Right atrium auricular region (tissue), 2 donors: ENCODE results near the gene RTN4RL2. TPM values are rescaled to one million over a fixed set of nuclear protein-coding genes. Genes with fewer than 3 reads are reported as not detected.

Source experiments
- DNase-seq: peaks from one replicate; pipeline ENCODE4 v3.0.0-alpha.2; 2019; ENCODE audit warnings: low spot score
- H3K27ac ChIP-seq, 2 donors: fragments of 200-600 bp; sonication (generic); 1 replicate in 1 of 2; 2 replicates in 1 of 2; pipeline ENCODE4 v1.5.1; 2016 to 2019
- H3K27me3 ChIP-seq, 2 donors: fragments of 200-600 bp; sonication (generic); one replicate each; pipeline versions ENCODE4 v1.5.1 to v1.6.0; 2017 to 2019
- H3K36me3 ChIP-seq: fragments of 200-600 bp; sonication (generic); one replicate; pipeline ENCODE4 v1.5.1; 2016
- H3K4me1 ChIP-seq, 2 donors: fragments of 200-600 bp; sonication (generic); one replicate each; pipeline versions ENCODE4 v1.5.1 to v1.6.0; 2017 to 2019
- H3K4me3 ChIP-seq, 2 donors: fragments of 200-600 bp; sonication (generic); 1 replicate in 1 of 2; 2 replicates in 1 of 2; pipeline ENCODE4 v1.5.1; 2017 to 2019; ENCODE audit warnings: mild to moderate bottlenecking in 1 of 2, moderate library complexity in 1 of 2
- H3K9me3 ChIP-seq, 2 donors: fragments of 200-600 bp; sonication (generic); one replicate each; pipeline ENCODE4 v1.5.1; 2019
- total RNA-seq, 2 donors: library from RNA; depleted of rRNA; stranded (reverse); fragments of >200 nt; gene quantifications; one replicate each; pipeline ENCODE4 v1.1.0, GENCODE V29; 2016
- TF ChIP-seq, protein P1 (sequence below), 2 donors: fragments of 200-600 bp; sonication (generic); IDR thresholded peaks; one replicate each; pipeline ENCODE4 v1.5.1; 2019; ENCODE audit warnings: antibody characterized with exemption in 2 of 2

Gene RTN4RL2
- total RNA-seq, 2 donors from 2014 or later: 0.94 to 1.3 TPM

DNA sequence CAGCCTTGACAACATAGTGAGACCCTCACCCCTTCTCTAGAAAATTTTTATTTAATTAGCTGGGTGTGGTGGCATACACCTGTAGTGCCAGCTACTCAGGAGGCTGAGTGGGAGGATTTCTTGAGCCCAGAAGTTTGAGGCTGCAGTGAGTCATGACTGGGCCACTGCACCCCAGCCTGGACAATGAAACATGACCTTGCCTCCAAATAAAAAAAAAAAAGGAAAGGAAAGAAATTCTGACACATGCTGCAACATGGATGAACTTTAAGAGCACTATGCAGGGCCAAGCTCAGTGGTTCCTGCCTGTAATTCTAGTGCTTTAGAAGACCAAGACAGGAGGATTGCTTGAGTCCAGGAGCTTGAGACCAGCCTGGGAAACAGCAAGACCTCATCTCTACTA lies 42.2 kb upstream of the RTN4RL2 start:
- H3K9me3 ChIP-seq: no peaks in the 10 kb centered on the region

DNA sequence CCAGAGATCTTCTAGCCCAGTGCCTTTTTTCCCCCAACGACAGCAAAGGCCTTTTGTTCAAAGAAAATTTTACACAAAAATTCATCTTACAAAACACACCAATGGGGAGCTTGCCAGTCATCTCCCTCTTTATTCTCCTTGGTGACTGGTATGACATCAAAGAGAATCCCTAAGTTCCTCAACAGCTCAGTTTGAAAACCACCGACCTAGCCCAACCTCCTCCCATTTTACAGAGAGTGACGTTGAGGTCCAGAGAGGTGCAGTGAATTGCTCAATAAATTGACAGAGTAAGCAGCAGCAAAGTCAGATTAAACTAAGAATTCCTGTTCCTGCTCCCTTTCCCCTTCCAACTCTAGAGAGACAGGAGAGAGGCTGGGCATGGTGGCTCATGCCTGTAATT lies 41.2 kb upstream of the RTN4RL2 start:
- Histone ChIP-seq H3K27ac (no peak overlapping the region), H3K4me3 (no peak overlapping the region), H3K9me3 (no peaks in the 10 kb centered on the region), H3K4me1 (peaks cover 0 to 16% of the 10 kb centered on the region in 2 donors), H3K27me3 (no peaks in the 10 kb centered on the region), H3K36me3 (peaks cover 63% of the 10 kb centered on the region)
- TF ChIP-seq, protein P1, sequence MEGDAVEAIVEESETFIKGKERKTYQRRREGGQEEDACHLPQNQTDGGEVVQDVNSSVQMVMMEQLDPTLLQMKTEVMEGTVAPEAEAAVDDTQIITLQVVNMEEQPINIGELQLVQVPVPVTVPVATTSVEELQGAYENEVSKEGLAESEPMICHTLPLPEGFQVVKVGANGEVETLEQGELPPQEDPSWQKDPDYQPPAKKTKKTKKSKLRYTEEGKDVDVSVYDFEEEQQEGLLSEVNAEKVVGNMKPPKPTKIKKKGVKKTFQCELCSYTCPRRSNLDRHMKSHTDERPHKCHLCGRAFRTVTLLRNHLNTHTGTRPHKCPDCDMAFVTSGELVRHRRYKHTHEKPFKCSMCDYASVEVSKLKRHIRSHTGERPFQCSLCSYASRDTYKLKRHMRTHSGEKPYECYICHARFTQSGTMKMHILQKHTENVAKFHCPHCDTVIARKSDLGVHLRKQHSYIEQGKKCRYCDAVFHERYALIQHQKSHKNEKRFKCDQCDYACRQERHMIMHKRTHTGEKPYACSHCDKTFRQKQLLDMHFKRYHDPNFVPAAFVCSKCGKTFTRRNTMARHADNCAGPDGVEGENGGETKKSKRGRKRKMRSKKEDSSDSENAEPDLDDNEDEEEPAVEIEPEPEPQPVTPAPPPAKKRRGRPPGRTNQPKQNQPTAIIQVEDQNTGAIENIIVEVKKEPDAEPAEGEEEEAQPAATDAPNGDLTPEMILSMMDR (IDR thresholded peaks at IDR 0.05): no peak
- no peak for DNase-seq

More for the DNA sequence above, 42.2 kb upstream of the RTN4RL2 start:
- Histone ChIP-seq H3K4me3 (no peak overlapping the region), H3K4me1 (peaks cover 0 to 11% of the 10 kb centered on the region in 2 donors), H3K36me3 (peaks cover 65% of the 10 kb centered on the region), H3K27ac (no peak overlapping the region), H3K27me3 (no peaks in the 10 kb centered on the region)
- no peak for DNase-seq
- TF ChIP-seq, protein P1 (IDR thresholded peaks at IDR 0.05): no peak

DNA sequence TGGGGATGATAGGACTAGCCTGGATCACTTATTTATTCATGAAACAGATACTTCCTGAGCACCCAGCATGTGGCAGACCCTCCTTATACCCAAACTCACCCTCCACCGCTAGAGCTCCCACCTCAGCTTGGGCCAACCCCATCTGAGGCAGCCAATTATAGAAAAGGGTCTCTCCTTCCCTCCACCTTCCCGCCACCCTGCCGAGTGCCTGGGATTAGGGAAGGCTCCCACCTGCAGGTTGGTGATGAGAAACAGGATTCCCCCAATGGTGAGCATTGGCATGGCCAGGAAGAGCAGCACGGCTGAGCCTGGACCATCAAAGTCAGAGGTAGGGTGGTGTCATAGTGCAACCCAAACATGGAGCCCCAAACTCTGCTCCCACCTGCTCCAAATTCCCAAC lies 39.3 kb upstream of the RTN4RL2 start:
- no peak overlapping the region for H3K27ac ChIP-seq
- no peak for DNase-seq
- no peaks in the 10 kb centered on the region for H3K9me3 ChIP-seq
- no peak overlapping the region for H3K4me3 ChIP-seq
- TF ChIP-seq, protein P1 (IDR thresholded peaks at IDR 0.05): no peak
- peaks cover 0 to 35% of the 10 kb centered on the region in 2 donors for H3K4me1 ChIP-seq
- H3K36me3 ChIP-seq: peaks cover 44% of the 10 kb centered on the region
- H3K27me3 ChIP-seq: no peaks in the 10 kb centered on the region

DNA sequence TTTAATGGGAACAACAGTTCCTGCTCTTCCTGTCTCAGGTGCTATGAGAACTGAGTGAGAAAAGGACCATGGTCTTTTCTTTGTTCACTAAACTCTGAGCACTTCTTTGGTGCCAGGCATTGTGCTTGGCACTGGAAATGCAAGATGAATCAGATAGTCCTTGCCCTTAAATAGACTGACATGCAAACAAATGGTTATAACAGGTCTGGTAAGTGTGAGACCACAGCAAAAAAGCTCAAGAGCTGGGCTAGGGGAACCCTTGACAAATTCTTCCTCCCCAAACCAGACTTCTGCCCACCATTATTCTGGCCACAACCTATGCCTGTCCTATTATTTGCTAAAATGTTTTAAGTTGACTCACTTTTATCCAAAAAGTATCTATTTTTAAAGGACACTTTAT lies 38.5 kb upstream of the RTN4RL2 start:
- peaks cover 0 to 42% of the 10 kb centered on the region in 2 donors for H3K4me1 ChIP-seq
- TF ChIP-seq, protein P1 (IDR thresholded peaks at IDR 0.05): no peak

DNA sequence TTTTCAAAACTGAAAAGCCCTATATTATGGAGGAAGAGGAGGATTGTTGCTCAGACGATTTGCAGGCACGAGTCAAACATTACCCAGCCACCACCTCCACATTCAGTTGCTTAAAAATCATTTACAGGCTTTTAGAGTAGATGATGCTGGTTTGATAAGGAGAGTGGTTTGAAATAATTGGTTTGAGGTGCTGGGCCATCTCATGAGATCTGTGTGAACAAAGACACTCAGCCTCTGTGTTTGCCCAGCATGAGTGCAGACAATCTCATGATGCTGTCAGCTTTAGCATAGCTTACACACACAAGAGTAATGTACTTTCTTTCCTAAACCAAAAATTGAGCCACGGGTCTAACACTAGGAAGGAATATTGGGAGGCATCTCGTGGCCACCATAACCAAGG lies 37.7 kb upstream of the RTN4RL2 start:
- Histone ChIP-seq H3K4me3 (no peak overlapping the region), H3K4me1 (peaks cover 0 to 46% of the 10 kb centered on the region in 2 donors), H3K36me3 (peaks cover 28% of the 10 kb centered on the region)

More for the DNA sequence above, 38.5 kb upstream of the RTN4RL2 start:
- no peak overlapping the region for H3K27ac ChIP-seq
- DNase-seq: no peak
- H3K4me3 ChIP-seq: no peak overlapping the region
- no peaks in the 10 kb centered on the region for H3K9me3 ChIP-seq
- H3K36me3 ChIP-seq: peaks cover 37% of the 10 kb centered on the region
- no peaks in the 10 kb centered on the region for H3K27me3 ChIP-seq

More for the DNA sequence above, 37.7 kb upstream of the RTN4RL2 start:
- no peak for DNase-seq
- H3K9me3 ChIP-seq: no peaks in the 10 kb centered on the region
- H3K27me3 ChIP-seq: no peaks in the 10 kb centered on the region
- TF ChIP-seq, protein P1 (IDR thresholded peaks at IDR 0.05): no peak
- H3K27ac ChIP-seq: no peak overlapping the region
